BE2C (cell line): ENCODE data around the gene CD63.

ENCODE experiments used
- DNase-seq: peaks from one replicate; pipeline ENCODE4 v3.0.0-alpha.2; 2020
- H3K27me3 ChIP-seq: fragments of 250-450 bp; sonication (Bioruptor Pico); 2 replicates; pipeline ENCODE4 v1.5.1; 2020; ENCODE audit warnings: mild to moderate bottlenecking
- H3K36me3 ChIP-seq: fragments of 250-450 bp; sonication (Bioruptor Pico); 2 replicates; pipeline ENCODE4 v1.5.1; 2020; ENCODE audit warnings: mild to moderate bottlenecking
- H3K4me1 ChIP-seq: fragments of 250-450 bp; sonication (Bioruptor Pico); 2 replicates; pipeline ENCODE4 v1.5.1; 2020
- H3K4me3 ChIP-seq: 2 replicates; pipeline ENCODE4 v1.5.1; 2011; ENCODE audit warnings: low read depth, low read length
- H3K9me3 ChIP-seq: fragments of 250-450 bp; sonication (Bioruptor Pico); 2 replicates; pipeline ENCODE4 v1.5.1; 2020
- CTCF ChIP-seq: IDR thresholded peaks from 2 replicates; pipeline ENCODE4 v1.5.1; 2012; ENCODE audit warnings: mild to moderate bottlenecking, low read depth, low read length

CD63 gene

DNA sequence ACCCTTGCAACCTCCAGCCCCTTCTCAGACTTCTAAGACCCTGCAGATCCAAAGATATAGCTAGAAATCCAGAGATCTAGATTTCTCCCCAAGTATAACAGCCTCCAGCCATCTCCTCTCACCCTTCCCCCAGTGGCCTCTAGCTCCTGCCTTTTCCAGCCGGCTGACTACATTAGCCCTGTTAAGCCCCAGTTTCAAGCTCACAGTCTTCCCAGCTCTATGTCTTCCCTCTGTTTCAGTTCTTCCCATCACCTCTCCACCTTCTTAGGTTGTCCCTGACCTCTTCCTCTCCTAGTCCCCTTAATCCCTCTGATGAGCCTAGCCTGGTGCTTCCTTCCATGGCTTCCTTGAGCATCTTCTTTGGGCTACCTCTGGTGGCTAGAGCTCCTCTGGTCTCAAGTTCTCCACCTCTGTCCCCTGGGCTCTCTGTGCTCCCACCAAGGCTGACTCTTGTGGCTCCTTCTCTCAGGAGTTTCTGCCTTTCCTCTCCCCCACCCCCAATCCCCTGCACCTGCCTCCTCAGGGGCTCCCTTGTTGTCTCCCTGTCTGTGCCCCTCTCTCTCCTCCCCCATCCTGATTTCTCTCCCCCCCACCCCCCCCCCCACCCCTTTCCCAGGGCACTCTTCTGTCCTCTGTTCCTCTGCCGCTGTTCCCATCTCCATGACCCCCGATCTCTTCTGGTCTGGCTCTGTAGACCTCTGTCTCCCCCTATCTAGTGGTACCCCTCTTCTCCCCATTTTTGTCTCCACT is 13.3 kb upstream of the CD63 start:
- Histone ChIP-seq H3K4me1 (peaks cover 26% of the 10 kb centered on the region), H3K36me3 (peaks cover 10% of the 10 kb centered on the region; the same call in 1 of the 2 replicates), H3K9me3 (no peaks in the 10 kb centered on the region), H3K27me3 (no peaks in the 10 kb centered on the region), H3K4me3 (peak overlapping the region; percentile 55)
- no peak for DNase-seq
- TF ChIP-seq CTCF, result no peak

GRCh38 chr12:55739025-55739378 is 10.2 kb upstream of the CD63 start:
- Histone ChIP-seq H3K36me3 (no peaks in the 10 kb centered on the region), H3K27me3 (no peaks in the 10 kb centered on the region), H3K9me3 (no peaks in the 10 kb centered on the region), H3K4me3 (peak overlapping the region; percentile 82; the same call in 1 of the 2 replicates), H3K4me1 (peaks cover 14% of the 10 kb centered on the region)
- TF ChIP-seq CTCF, result no peak
- no peak for DNase-seq

DNA sequence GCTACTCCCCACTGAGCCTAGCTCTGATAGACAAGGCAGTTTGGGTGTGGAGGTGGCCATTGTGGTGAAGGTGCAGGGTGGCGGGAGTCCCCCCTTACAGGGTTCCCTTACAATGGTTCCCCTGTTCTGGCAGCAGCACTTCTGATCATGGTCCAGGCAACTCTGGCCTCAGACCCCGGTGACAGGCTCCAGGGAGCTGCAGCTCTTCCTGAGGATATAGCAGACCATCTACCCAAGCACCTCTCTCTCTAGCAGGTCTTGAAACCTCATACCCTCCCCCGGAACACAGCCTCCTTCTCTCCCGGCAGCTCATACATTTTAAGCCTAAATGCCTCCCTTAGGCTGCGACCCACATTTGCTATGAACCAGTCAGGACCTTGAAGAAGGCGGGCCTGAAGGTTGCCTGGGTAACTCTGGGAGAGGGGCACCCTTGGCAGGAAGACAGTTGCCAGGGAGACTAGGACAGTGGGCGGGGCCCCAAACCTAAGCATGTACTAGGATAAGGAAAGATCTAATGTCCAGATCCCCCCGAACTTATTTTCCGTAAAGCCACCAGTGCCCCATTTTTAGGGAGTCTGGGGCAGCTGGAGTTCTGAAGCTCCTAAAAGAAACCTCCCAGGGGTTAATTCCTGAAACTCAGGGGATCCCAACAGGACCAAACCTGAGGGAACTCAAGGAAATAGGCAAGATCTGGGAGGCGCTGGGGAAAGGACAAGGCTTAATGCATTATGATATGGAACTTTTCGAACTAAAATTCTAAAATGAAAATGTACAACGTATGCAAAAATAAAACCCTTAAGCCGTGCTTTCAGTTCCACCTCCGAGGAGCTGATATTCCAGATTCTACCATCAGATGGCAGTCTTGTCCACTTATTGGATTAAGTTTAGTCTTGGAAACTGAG is 9.6 kb upstream of the CD63 start:
- H3K27me3 ChIP-seq, result no peaks in the 10 kb centered on the region
- TF ChIP-seq CTCF, result peak; percentile 82
- H3K4me1 ChIP-seq, result peaks cover 14% of the 10 kb centered on the region
- no peaks in the 10 kb centered on the region for H3K9me3 ChIP-seq
- peak; percentile 90 for DNase-seq
- no peaks in the 10 kb centered on the region for H3K36me3 ChIP-seq
- peak overlapping the region; percentile 82 for H3K4me3 ChIP-seq

- Histone ChIP-seq H3K36me3 (no peaks in the 10 kb centered on the region), H3K27me3 (no peaks in the 10 kb centered on the region), H3K4me3 (peak overlapping the region; percentile 82), H3K9me3 (no peaks in the 10 kb centered on the region), H3K4me1 (peaks cover 13% of the 10 kb centered on the region)
- TF ChIP-seq CTCF, result no peak
- DNase-seq, result no peak
Observed at GRCh38 chr12:55737581-55738122, 8.8 kb upstream of the CD63 start.

- H3K4me1 ChIP-seq, result peaks cover 8% of the 10 kb centered on the region; the same call in 1 of the 2 replicates
- no peak overlapping the region for H3K4me3 ChIP-seq
- no peaks in the 10 kb centered on the region for H3K36me3 ChIP-seq
- peak; percentile 71 for DNase-seq
- TF ChIP-seq CTCF, result peak; percentile 90
- no peaks in the 10 kb centered on the region for H3K9me3 ChIP-seq
- H3K27me3 ChIP-seq, result no peaks in the 10 kb centered on the region
Observed at GRCh38 chr12:55736780-55737580, 8.2 kb upstream of the CD63 start.
